Activated CD4-positive, alpha-beta T cell treated with anti-CD3 and anti-CD28 coated beads, Interleukin-2, amount 50 U/mL, for 48 hours (primary cell): Measurements from ENCODE around the gene FGFRL1.
A peak's percentile ranks its signal among the peaks of the same experiment; 100 is the strongest.

Experiments used
- DNase-seq, 2 experiments: peaks; one replicate each; pipeline ENCODE4 v3.0.0-alpha.2; 2020

The FGFRL1 gene

GRCh38 chr4:1055721-1056590 is 44.5 kb downstream of the FGFRL1 start:
- DNase-seq = peak; percentile 75 to 80

GRCh38 chr4:1056671-1057402 is 45.4 kb downstream of the FGFRL1 start:
- no peak for DNase-seq

- no peak for DNase-seq
These were observed 45.9 kb downstream of the FGFRL1 start for GRCh38 chr4:1057403-1057745.

- no peak for DNase-seq
These were observed 47.0 kb downstream of the FGFRL1 start for GRCh38 chr4:1058198-1058996.

- no peak for DNase-seq
These were observed 47.7 kb downstream of the FGFRL1 start for GRCh38 chr4:1058997-1059665.

GRCh38 chr4:1060121-1060520 is 48.7 kb downstream of the FGFRL1 start:
- DNase-seq = no peak

GRCh38 chr4:1060621-1061020 is 49.2 kb downstream of the FGFRL1 start:
- no peak for DNase-seq

GRCh38 chr4:1061056-1061700 is 49.8 kb downstream of the FGFRL1 start:
- DNase-seq = no peak

- DNase-seq = no peak
These were observed 50.3 kb downstream of the FGFRL1 start for GRCh38 chr4:1061760-1062159.

GRCh38 chr4:1062419-1062818 is 51.0 kb downstream of the FGFRL1 start:
- DNase-seq = no peak

- DNase-seq = no peak
These were observed 54.3 kb downstream of the FGFRL1 start for GRCh38 chr4:1065732-1066131.

GRCh38 chr4:1069394-1069793 is 58.0 kb downstream of the FGFRL1 start:
- DNase-seq = no peak

GRCh38 chr4:1072830-1073446 is 61.5 kb downstream of the FGFRL1 start:
- peak; percentile 57 to 68 for DNase-seq

- DNase-seq = no peak
These were observed 62.7 kb downstream of the FGFRL1 start for GRCh38 chr4:1074077-1074476.

- no peak for DNase-seq
These were observed 63.8 kb downstream of the FGFRL1 start for GRCh38 chr4:1075225-1075624.

- no peak for DNase-seq
These were observed 64.6 kb downstream of the FGFRL1 start for GRCh38 chr4:1075809-1076699.
